Mesenchymal stem cell (in vitro differentiated cells and primary cell): ENCODE measurements around the gene RREB1.

Source experiments
- DNase-seq: peaks from one replicate; pipeline ENCODE4 v3.0.0-alpha.2; 2013
- H2AFZ ChIP-seq: one replicate; pipeline ENCODE4 v1.6.1; 2013; ENCODE audit warnings: low read depth, mild to moderate bottlenecking, control low read depth, inconsistent platforms, low read length, moderate library complexity
- H2AK5ac ChIP-seq: 2 replicates; pipeline ENCODE4 v1.6.1; 2013; ENCODE audit warnings: low read length, moderate library complexity, mild to moderate bottlenecking, inconsistent platforms; ENCODE audit not compliant: severe bottlenecking
- H2BK120ac ChIP-seq: one replicate; pipeline ENCODE4 v1.6.1; 2013; ENCODE audit warnings: low read depth, mild to moderate bottlenecking, inconsistent platforms, low read length, moderate library complexity
- H2BK12ac ChIP-seq, 2 experiments: one replicate each; pipeline ENCODE4 v1.6.1; 2013; ENCODE audit warnings: inconsistent platforms in 2 of 2, low read length in 2 of 2, mild to moderate bottlenecking in 2 of 2, moderate library complexity in 2 of 2, control low read depth in 1 of 2
- H2BK15ac ChIP-seq: one replicate; pipeline ENCODE4 v1.6.1; 2013; ENCODE audit warnings: mild to moderate bottlenecking, low read depth, inconsistent platforms; ENCODE audit not compliant: poor library complexity, severe bottlenecking
- H2BK5ac ChIP-seq: 2 replicates; pipeline ENCODE4 v1.6.1; 2013; ENCODE audit warnings: low read depth, mild to moderate bottlenecking, low read length, control low read depth, inconsistent platforms; ENCODE audit not compliant: poor library complexity, severe bottlenecking
- H3K14ac ChIP-seq, 2 experiments: one replicate each; pipeline ENCODE4 v1.6.1; 2013; ENCODE audit warnings: inconsistent platforms in 2 of 2, low read length in 2 of 2, control low read depth in 1 of 2, mild to moderate bottlenecking in 1 of 2, moderate library complexity in 1 of 2
- H3K18ac ChIP-seq, 2 experiments: one replicate each; pipeline ENCODE4 v1.6.1; 2013; ENCODE audit warnings: inconsistent platforms in 2 of 2, low read length in 2 of 2, control low read depth in 1 of 2, low read depth in 1 of 2, mild to moderate bottlenecking in 1 of 2
- H3K23ac ChIP-seq, 2 experiments: one replicate each; pipeline ENCODE4 v1.6.1; 2013; ENCODE audit warnings: inconsistent platforms in 2 of 2, low read length in 2 of 2, mild to moderate bottlenecking in 2 of 2, moderate library complexity in 2 of 2, control low read depth in 1 of 2
- H3K27ac ChIP-seq: 2 replicates; pipeline ENCODE4 v1.5.1; 2013; ENCODE audit warnings: mild to moderate bottlenecking, moderate library complexity, low read length, control low read depth, inconsistent platforms; ENCODE audit not compliant: poor library complexity, severe bottlenecking
- H3K27me3 ChIP-seq, 2 experiments: 2 replicates each; pipeline versions ENCODE4 v1.6.1 to v1.7.0; 2013; ENCODE audit warnings: low read length in 2 of 2, mild to moderate bottlenecking in 2 of 2, moderate library complexity in 2 of 2, control low read depth in 1 of 2, inconsistent platforms in 1 of 2; ENCODE audit not compliant: control insufficient read depth in 1 of 2, insufficient read depth in 1 of 2
- H3K36me3 ChIP-seq, 2 experiments: 2 replicates each; pipeline versions ENCODE4 v1.6.1 to v1.7.0; 2013; ENCODE audit warnings: low read length in 2 of 2, control low read depth in 1 of 2, inconsistent platforms in 1 of 2, low read depth in 1 of 2, mild to moderate bottlenecking in 1 of 2; ENCODE audit not compliant: insufficient read depth in 2 of 2, control insufficient read depth in 1 of 2
- H3K4ac ChIP-seq, 2 experiments: one replicate each; pipeline ENCODE4 v1.6.1; 2013; ENCODE audit warnings: inconsistent platforms in 2 of 2, low read length in 2 of 2, mild to moderate bottlenecking in 2 of 2, moderate library complexity in 2 of 2, control low read depth in 1 of 2, low read depth in 1 of 2
- H3K4me1 ChIP-seq: 2 replicates; pipeline ENCODE4 v1.6.1; 2013; ENCODE audit warnings: low read depth, low read length, control low read depth; ENCODE audit not compliant: control insufficient read depth, insufficient read depth
- H3K4me2 ChIP-seq: 2 replicates; pipeline ENCODE4 v1.6.1; 2013; ENCODE audit warnings: low read length, mild to moderate bottlenecking, inconsistent platforms; ENCODE audit not compliant: poor library complexity, severe bottlenecking
- H3K4me3 ChIP-seq, 2 experiments: 2 replicates each; pipeline versions ENCODE4 v1.5.1 to v1.7.0; 2013; ENCODE audit warnings: low read length in 2 of 2, mild to moderate bottlenecking in 2 of 2, control low read depth in 1 of 2, low read depth in 1 of 2; ENCODE audit not compliant: insufficient read depth in 1 of 2
- H3K79me1 ChIP-seq: replicated peaks from 2 replicates; pipeline ENCODE4 v1.6.1; 2013; ENCODE audit warnings: mild to moderate bottlenecking, control low read depth, low read length, inconsistent platforms; ENCODE audit not compliant: poor library complexity, severe bottlenecking
- H3K9ac ChIP-seq: 2 replicates; pipeline ENCODE4 v1.7.0; 2013; ENCODE audit warnings: mild to moderate bottlenecking, low read length, moderate library complexity
- H3K9me3 ChIP-seq: 2 replicates; pipeline ENCODE4 v1.7.0; 2013; ENCODE audit warnings: mild to moderate bottlenecking, low read length; ENCODE audit not compliant: control insufficient read depth
- H4K8ac ChIP-seq: one replicate; pipeline ENCODE4 v1.6.1; 2013; ENCODE audit warnings: inconsistent platforms, mild to moderate bottlenecking, low read length, moderate library complexity
- H4K91ac ChIP-seq: one replicate; pipeline ENCODE4 v1.6.1; 2013; ENCODE audit warnings: mild to moderate bottlenecking, low read length, inconsistent platforms
- WGBS: methylation state at CpG from one replicate; pipeline ENCODE4 v1.1.7; 2013; ENCODE audit warnings: mixed read lengths; 5-methylcytosine and 5-hydroxymethylcytosine counted together

RREB1 gene

DNA sequence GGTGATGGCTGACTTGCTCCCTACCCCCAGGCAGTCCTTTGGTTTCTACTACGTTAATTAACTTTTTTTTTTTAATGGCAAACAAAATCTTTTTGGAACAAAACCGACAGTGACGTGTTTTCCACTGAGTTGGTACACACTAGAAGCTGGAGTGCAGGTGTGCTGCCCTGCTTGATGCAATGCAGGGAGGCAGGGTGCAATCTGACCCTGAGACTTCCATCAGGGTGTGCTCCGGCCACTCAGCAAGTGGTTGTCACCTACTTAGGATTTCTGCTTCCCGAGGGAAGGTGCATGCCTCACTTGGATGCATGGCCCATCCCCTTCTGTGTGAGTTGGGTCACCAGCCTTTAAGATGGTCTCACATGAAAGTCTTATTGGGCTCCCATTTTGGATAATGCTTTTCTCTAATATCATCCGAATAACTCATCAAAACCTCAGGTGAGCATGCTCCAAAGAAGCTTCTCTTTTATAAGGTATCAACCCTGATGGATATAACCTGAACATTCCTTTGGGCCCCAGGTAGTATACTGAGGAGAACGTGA, 14.0 kb downstream of the RREB1 start:
- H3K4ac ChIP-seq: no peak overlapping the region
- H3K27me3 ChIP-seq: no peaks in the 10 kb centered on the region
- H2AK5ac ChIP-seq: no peak overlapping the region
- no peak overlapping the region for H2BK12ac ChIP-seq
- H3K23ac ChIP-seq: no peak overlapping the region
- H3K18ac ChIP-seq: no peak overlapping the region
- H3K14ac ChIP-seq: peak overlapping the region in 1 of 2 experiments; percentile 71
- no peak overlapping the region for H3K4me2 ChIP-seq
- no peak overlapping the region for H3K4me3 ChIP-seq
- no peak for DNase-seq
- H4K91ac ChIP-seq: no peak overlapping the region
- H2BK15ac ChIP-seq: no peak overlapping the region
- no peak overlapping the region for H4K8ac ChIP-seq
- peaks cover 9 to 15% of the 10 kb centered on the region in 2 experiments for H3K36me3 ChIP-seq
- H2BK120ac ChIP-seq: no peak overlapping the region
- no peak overlapping the region for H3K9ac ChIP-seq
- WGBS: 96% methylated on average over 6 of the region's 7 CpGs
- no peak overlapping the region for H2BK5ac ChIP-seq
- peaks cover 9% of the 10 kb centered on the region for H3K79me1 ChIP-seq
- no peak overlapping the region for H3K27ac ChIP-seq
- H3K9me3 ChIP-seq: no peaks in the 10 kb centered on the region
- H2AFZ ChIP-seq: no peak overlapping the region
- H3K4me1 ChIP-seq: peaks cover 4% of the 10 kb centered on the region

DNA sequence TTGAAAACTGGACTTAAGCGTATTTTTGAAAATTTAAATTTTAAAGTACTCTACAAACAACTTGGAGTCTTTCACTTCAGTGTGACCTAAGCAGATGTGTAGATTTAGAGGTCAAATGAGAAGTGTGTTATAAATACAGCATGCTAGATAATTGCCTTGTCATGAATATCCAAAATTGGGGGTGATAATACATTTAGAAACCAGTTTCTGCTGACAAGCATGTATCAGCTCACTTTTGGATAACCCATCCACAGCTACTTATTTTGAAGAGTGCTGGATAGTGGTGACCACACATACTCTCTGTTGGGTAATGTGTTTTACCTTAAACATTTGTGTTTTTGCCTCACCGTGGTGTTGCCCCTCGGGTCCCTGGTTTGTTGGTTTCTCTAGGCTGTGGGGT, 14.9 kb downstream of the RREB1 start:
- Histone ChIP-seq H3K4ac (no peak overlapping the region), H4K91ac (no peak overlapping the region), H3K36me3 (peaks cover 9 to 17% of the 10 kb centered on the region in 2 experiments), H3K14ac (no peak overlapping the region), H2AK5ac (no peak overlapping the region), H2AFZ (no peak overlapping the region), H3K23ac (no peak overlapping the region), H4K8ac (no peak overlapping the region), H2BK120ac (no peak overlapping the region), H2BK5ac (no peak overlapping the region), H3K9me3 (no peaks in the 10 kb centered on the region), H3K4me3 (no peak overlapping the region), H3K27ac (no peak overlapping the region), H3K4me2 (no peak overlapping the region), H3K79me1 (peaks cover 15% of the 10 kb centered on the region), H3K9ac (no peak overlapping the region), H2BK12ac (no peak overlapping the region), H2BK15ac (no peak overlapping the region), H3K18ac (no peak overlapping the region), H3K27me3 (no peaks in the 10 kb centered on the region), H3K4me1 (peaks cover 4% of the 10 kb centered on the region)
- no peak for DNase-seq
- WGBS: 98% methylated on average over 2 of the region's 3 CpGs

DNA sequence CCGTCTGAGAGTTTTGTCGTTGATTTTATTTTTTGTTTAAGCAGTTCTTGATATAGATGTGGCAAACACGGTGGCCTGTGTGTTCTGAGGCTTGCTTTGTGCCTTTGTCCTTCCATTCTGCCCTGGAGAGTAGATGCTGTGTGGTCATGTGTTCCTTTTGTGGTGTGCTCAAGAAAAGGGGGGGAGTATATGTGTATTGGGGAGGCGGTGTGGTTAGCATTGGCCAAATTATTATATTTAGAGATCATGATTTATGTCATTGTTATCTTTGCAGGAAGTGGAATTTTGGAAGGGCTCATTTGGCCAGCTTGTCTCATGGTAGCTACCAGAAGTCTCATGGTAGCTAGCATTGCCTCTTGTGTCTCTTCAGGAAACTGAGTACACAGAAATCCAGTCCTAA, 16.4 kb downstream of the RREB1 start:
- Histone ChIP-seq H3K4me2 (no peak overlapping the region), H2AK5ac (no peak overlapping the region), H3K27ac (peak overlapping the region; percentile 51), H2BK15ac (no peak overlapping the region), H2BK12ac (no peak overlapping the region), H3K36me3 (peaks cover 9 to 17% of the 10 kb centered on the region in 2 experiments), H3K18ac (no peak overlapping the region), H2BK5ac (no peak overlapping the region), H3K4me1 (peaks cover 4% of the 10 kb centered on the region), H4K8ac (no peak overlapping the region), H2AFZ (no peak overlapping the region), H3K27me3 (no peaks in the 10 kb centered on the region), H3K14ac (no peak overlapping the region), H3K4me3 (no peak overlapping the region), H3K79me1 (peaks cover 17% of the 10 kb centered on the region), H3K23ac (no peak overlapping the region), H3K9ac (no peak overlapping the region), H2BK120ac (no peak overlapping the region), H3K9me3 (no peaks in the 10 kb centered on the region), H4K91ac (no peak overlapping the region), H3K4ac (no peak overlapping the region)
- WGBS: 83% methylated on average over 4 of the region's 4 CpGs
- no peak for DNase-seq

DNA sequence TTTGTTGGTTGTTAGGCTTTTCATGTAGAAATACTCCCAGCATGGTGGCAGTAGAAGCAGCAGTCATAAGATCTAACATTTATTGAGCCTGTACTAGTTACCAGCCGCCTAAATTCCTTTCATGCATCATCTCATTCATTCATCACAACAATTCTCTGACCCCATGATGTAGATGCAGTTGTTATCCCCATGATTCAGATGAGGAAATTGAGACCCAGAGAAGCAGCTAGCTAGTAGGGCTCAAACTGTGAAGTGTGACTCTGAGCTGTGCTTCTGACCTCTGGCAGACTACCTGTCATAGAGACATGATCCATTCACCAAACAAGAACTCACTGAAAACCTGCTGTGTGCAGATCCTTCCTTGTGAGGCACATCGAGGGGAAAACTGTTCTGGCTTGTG, 16.9 kb downstream of the RREB1 start:
- H2AFZ ChIP-seq: no peak overlapping the region
- no peak overlapping the region for H3K4ac ChIP-seq
- peak; percentile 43 for DNase-seq
- peaks cover 9 to 17% of the 10 kb centered on the region in 2 experiments for H3K36me3 ChIP-seq
- H3K14ac ChIP-seq: no peak overlapping the region
- H3K23ac ChIP-seq: peak overlapping the region in 1 of 2 experiments; percentile 50
- H2BK12ac ChIP-seq: no peak overlapping the region
- H2BK5ac ChIP-seq: no peak overlapping the region
- H3K27me3 ChIP-seq: no peaks in the 10 kb centered on the region
- WGBS: 79% methylated on average over 2 of the region's 2 CpGs
- H2BK120ac ChIP-seq: no peak overlapping the region
- H3K4me1 ChIP-seq: peaks cover 4% of the 10 kb centered on the region
- peaks cover 14% of the 10 kb centered on the region for H3K79me1 ChIP-seq
- H3K18ac ChIP-seq: peak overlapping the region in 1 of 2 experiments; percentile 38
- no peak overlapping the region for H2AK5ac ChIP-seq
- H3K4me3 ChIP-seq: no peak overlapping the region
- H3K27ac ChIP-seq: peak overlapping the region; percentile 57
- H3K9me3 ChIP-seq: no peaks in the 10 kb centered on the region
- no peak overlapping the region for H3K9ac ChIP-seq
- no peak overlapping the region for H4K91ac ChIP-seq
- no peak overlapping the region for H4K8ac ChIP-seq
- no peak overlapping the region for H2BK15ac ChIP-seq
- no peak overlapping the region for H3K4me2 ChIP-seq
